WTC11 (cell line): ENCODE measurements around the gene FNDC3B. TPM values are rescaled to one million over a fixed set of nuclear protein-coding genes. Genes with fewer than 3 reads are reported as not detected.

Source experiments
- ATAC-seq: fragments of 200-7000 bp; cut with Tn5 transposase; 2 replicates; pipeline ENCODE4 v1.10.0; 2021; ENCODE audit warnings: mild to moderate bottlenecking, moderate library complexity
- CTCF ChIA-PET: fragments of 300-600 bp; sonication (Branson Sonifier 250); formaldehyde crosslinking; loops from one replicate; lab custom pipeline; 2021; ENCODE audit warnings: antibody characterized with exemption; lab: Charles Lee
- POLR2A ChIA-PET: fragments of 350-600 bp; sonication (Branson Sonifier 250); formaldehyde crosslinking; loops from one replicate; lab custom pipeline; 2021; ENCODE audit warnings: antibody characterized with exemption; lab: Charles Lee
- DNase-seq: peaks from one replicate; pipeline ENCODE4 v3.0.0; 2021; ENCODE audit warnings: low spot score
- H3K27ac Mint-ChIP-seq: 2 replicates; pipeline ENCODE4 v1.8.0; 2021; ENCODE audit warnings: mixed read lengths
- H3K27me3 Mint-ChIP-seq: 2 replicates; pipeline ENCODE4 v1.8.0; 2021; ENCODE audit warnings: low read depth, mild to moderate bottlenecking, moderate library complexity, mixed read lengths
- H3K36me3 Mint-ChIP-seq: 2 replicates; pipeline ENCODE4 v1.8.0; 2021; ENCODE audit warnings: mixed read lengths
- H3K4me1 Mint-ChIP-seq: 2 replicates; pipeline ENCODE4 v1.8.0; 2022; ENCODE audit warnings: mixed read lengths
- H3K4me3 Mint-ChIP-seq: 2 replicates; pipeline ENCODE4 v1.8.0; 2021; ENCODE audit warnings: mild to moderate bottlenecking, moderate library complexity, mixed read lengths
- H3K9me3 Mint-ChIP-seq: 2 replicates; pipeline ENCODE4 v1.8.0; 2021; ENCODE audit warnings: mixed read lengths
- ATF1 ChIP-seq: sonication (generic); formaldehyde crosslinking; IDR thresholded peaks from 2 replicates; pipeline ENCODE4 v1.8.1; 2023; ENCODE audit warnings: mild to moderate bottlenecking, moderate library complexity, missing genetic modification reagents
- ATF2 ChIP-seq: sonication (generic); formaldehyde crosslinking; IDR thresholded peaks from 2 replicates; pipeline ENCODE4 v1.8.1; 2022; ENCODE audit warnings: low read depth, missing genetic modification reagents, borderline replicate concordance
- E2F5 ChIP-seq: sonication (generic); formaldehyde crosslinking; IDR thresholded peaks from 2 replicates; pipeline ENCODE4 v1.8.1; 2022; ENCODE audit warnings: mild to moderate bottlenecking, moderate library complexity, missing genetic modification reagents
- FOXJ3 ChIP-seq: sonication (generic); formaldehyde crosslinking; IDR thresholded peaks from 2 replicates; pipeline ENCODE4 v1.9.0; 2021; ENCODE audit warnings: missing genetic modification reagents, mild to moderate bottlenecking, borderline replicate concordance
- FOXP4 ChIP-seq: sonication (generic); formaldehyde crosslinking; IDR thresholded peaks from 2 replicates; pipeline ENCODE4 v1.8.0; 2022; ENCODE audit warnings: mild to moderate bottlenecking, missing genetic modification reagents
- GTF2I ChIP-seq: fragments of 250-450 bp; sonication (Bioruptor Pico); conservative IDR thresholded peaks from 2 replicates; pipeline ENCODE4 v1.4.0; 2021; ENCODE audit warnings: mild to moderate bottlenecking
- HMGXB4 ChIP-seq: sonication (generic); formaldehyde crosslinking; IDR thresholded peaks from 2 replicates; pipeline ENCODE4 v1.8.1; 2023; ENCODE audit warnings: mild to moderate bottlenecking, moderate library complexity, missing genetic modification reagents
- JAZF1 ChIP-seq: fragments of 250-450 bp; sonication (Bioruptor Pico); IDR thresholded peaks from 2 replicates; pipeline ENCODE4 v1.9.0; 2021; ENCODE audit warnings: moderate library complexity, mild to moderate bottlenecking, inconsistent platforms
- MLX ChIP-seq: sonication (generic); formaldehyde crosslinking; IDR thresholded peaks from 2 replicates; pipeline ENCODE4 v1.8.1; 2023; ENCODE audit warnings: mild to moderate bottlenecking, missing genetic modification reagents, moderate library complexity
- NFE2L1 ChIP-seq: sonication (generic); formaldehyde crosslinking; IDR thresholded peaks from 2 replicates; pipeline ENCODE4 v1.8.1; 2023; ENCODE audit warnings: missing genetic modification reagents
- NFYB ChIP-seq: sonication (generic); formaldehyde crosslinking; conservative IDR thresholded peaks from 2 replicates; pipeline ENCODE4 v1.8.0; 2022; ENCODE audit warnings: low read depth, missing genetic modification reagents
- NR1H2 ChIP-seq: sonication (generic); formaldehyde crosslinking; IDR thresholded peaks from 2 replicates; pipeline ENCODE4 v1.9.0; 2021; ENCODE audit warnings: mild to moderate bottlenecking, moderate library complexity, missing genetic modification reagents
- PRDM15 ChIP-seq: sonication (generic); formaldehyde crosslinking; IDR thresholded peaks from 2 replicates; pipeline ENCODE4 v1.8.0; 2022; ENCODE audit warnings: missing genetic modification reagents
- PREB ChIP-seq: sonication (generic); formaldehyde crosslinking; IDR thresholded peaks from 2 replicates; pipeline ENCODE4 v1.8.1; 2022; ENCODE audit warnings: mild to moderate bottlenecking, missing genetic modification reagents, moderate library complexity, borderline replicate concordance
- TEAD1 ChIP-seq: sonication (generic); formaldehyde crosslinking; IDR thresholded peaks from 2 replicates; pipeline ENCODE4 v1.8.0; 2022; ENCODE audit warnings: mild to moderate bottlenecking, missing genetic modification reagents
- ZNF121 ChIP-seq: sonication (generic); formaldehyde crosslinking; IDR thresholded peaks from 2 replicates; pipeline ENCODE4 v1.8.0; 2023; ENCODE audit warnings: missing genetic modification reagents
- total RNA-seq: library from RNA; stranded (reverse); gene quantifications from 3 replicates; pipeline ENCODE4 v1.2.3, GENCODE V29; 2021

The FNDC3B gene
- total RNA-seq, 1 experiment from 2014 or later = 42.8 TPM

- Mint-ChIP-seq H3K27ac (peak overlapping the region; percentile 65), H3K4me1 (peaks cover 82% of the 10 kb centered on the region), H3K9me3 (no peaks in the 10 kb centered on the region), H3K27me3 (no peaks in the 10 kb centered on the region)
- CTCF ChIA-PET = interaction anchor here (0.7 to 2.5 kb wide), 2 partner anchors 11 to 33 kb away, joined by 4 to 8 read pairs; no protein-coding TSS in a partner anchor
- ATAC-seq = peak; percentile 66
- TF ChIP-seq NFE2L1 = no peak
- no peak for TF ChIP-seq TEAD1 (CRISPR knock-in tag)
- 0 out of 2 replicates have a peak, but pooled peaks have one; percentile 13 for TF ChIP-seq E2F5 (CRISPR knock-in tag)
- TF ChIP-seq ATF1 = no peak
- TF ChIP-seq FOXJ3 (CRISPR knock-in tag) = no peak
- TF ChIP-seq, all 79 proteins: peak for 1
- DNase-seq = no peak
- peaks cover 9% of the 10 kb centered on the region; the same call in 1 of the 2 replicates for H3K36me3 Mint-ChIP-seq
- POLR2A ChIA-PET = interaction anchor here (0.8 kb wide), 1 partner anchor 10 kb away, joined by 3 read pairs; no protein-coding TSS in a partner anchor
- H3K4me3 Mint-ChIP-seq = peak overlapping the region; percentile 30
Measured at GRCh38 chr3:172136330-172136729, 97.0 kb downstream of the FNDC3B start.

GRCh38 chr3:172137287-172138192 is 98.2 kb downstream of the FNDC3B start:
- H3K4me1 Mint-ChIP-seq = peaks cover 89% of the 10 kb centered on the region
- no peak for DNase-seq
- ATAC-seq = no peak
- POLR2A ChIA-PET = no interaction called here
- H3K27me3 Mint-ChIP-seq = no peaks in the 10 kb centered on the region
- TF ChIP-seq JAZF1 (CRISPR knock-in tag) (no peak), ZNF121 (CRISPR knock-in tag) (peak; percentile 96)
- H3K9me3 Mint-ChIP-seq = no peaks in the 10 kb centered on the region
- CTCF ChIA-PET = interaction anchor here (0.6 kb wide), 1 partner anchor 43 kb away, joined by 3 read pairs; no protein-coding TSS in a partner anchor
- no peak overlapping the region for H3K4me3 Mint-ChIP-seq
- H3K36me3 Mint-ChIP-seq = peaks cover 9% of the 10 kb centered on the region; the same call in 1 of the 2 replicates
- peak overlapping the region; percentile 70 for H3K27ac Mint-ChIP-seq

GRCh38 chr3:172138193-172138537 is 98.8 kb downstream of the FNDC3B start:
- POLR2A ChIA-PET = interaction anchor here (0.6 kb wide), 1 partner anchor 717 kb away, joined by 4 read pairs; no protein-coding TSS in a partner anchor
- TF ChIP-seq FOXP4 (CRISPR knock-in tag) = no peak
- TF ChIP-seq ATF2 = no peak
- no peak for TF ChIP-seq NFYB (CRISPR knock-in tag)
- no peak for TF ChIP-seq NR1H2 (CRISPR knock-in tag)
- no peak for TF ChIP-seq PRDM15 (CRISPR knock-in tag)
- TF ChIP-seq ATF1 = no peak
- no peak for TF ChIP-seq MLX (CRISPR knock-in tag)
- TF ChIP-seq PREB = no peak
- no peak for TF ChIP-seq HMGXB4
- TF ChIP-seq GTF2I (CRISPR knock-in tag) = no peak

More at GRCh38 chr3:172138193-172138537, 98.8 kb downstream of the FNDC3B start:
- Mint-ChIP-seq H3K4me1 (peaks cover 92% of the 10 kb centered on the region), H3K4me3 (no peak overlapping the region), H3K27me3 (no peaks in the 10 kb centered on the region), H3K27ac (peak overlapping the region; percentile 70), H3K9me3 (peaks cover 4% of the 10 kb centered on the region), H3K36me3 (peaks cover 12% of the 10 kb centered on the region; the same call in 1 of the 2 replicates)
- no peak for ATAC-seq
- CTCF ChIA-PET = interaction anchor here (0.6 kb wide), 1 partner anchor 43 kb away, joined by 3 read pairs; no protein-coding TSS in a partner anchor
- DNase-seq = no peak
